Neural cell (in vitro differentiated cells): ENCODE measurements around the gene HDGFL2.

Source experiments
- EP300 ChIP-seq: fragments of 450-650 bp; conservative IDR thresholded peaks from 2 replicates; pipeline ENCODE4 v1.6.1; 2014; ENCODE audit warnings: antibody characterized with exemption, mild to moderate bottlenecking, moderate library complexity; ENCODE audit not compliant: poor library complexity, severe bottlenecking
- EZH2 ChIP-seq: fragments of 200-600, 300-800 bp; shearing (Covaris generic), sonication (generic); IDR thresholded peaks from 2 replicates; pipeline ENCODE4 v1.6.1; 2014; ENCODE audit warnings: antibody characterized with exemption, low read length, borderline replicate concordance, mild to moderate bottlenecking; ENCODE audit not compliant: insufficient read depth, poor library complexity, severe bottlenecking
- SMC3 ChIP-seq: fragments of 450-650 bp; conservative IDR thresholded peaks from 2 replicates; pipeline ENCODE4 v1.6.1; 2014; ENCODE audit warnings: antibody characterized with exemption, mild to moderate bottlenecking, moderate library complexity; ENCODE audit not compliant: poor library complexity
- TF ChIP-seq, protein P1 (sequence below): fragments of 450-650 bp; IDR thresholded peaks from 2 replicates; pipeline ENCODE4 v1.5.1; 2014; ENCODE audit warnings: antibody characterized with exemption, mild to moderate bottlenecking, moderate library complexity; ENCODE audit not compliant: poor library complexity, severe bottlenecking

DNA sequence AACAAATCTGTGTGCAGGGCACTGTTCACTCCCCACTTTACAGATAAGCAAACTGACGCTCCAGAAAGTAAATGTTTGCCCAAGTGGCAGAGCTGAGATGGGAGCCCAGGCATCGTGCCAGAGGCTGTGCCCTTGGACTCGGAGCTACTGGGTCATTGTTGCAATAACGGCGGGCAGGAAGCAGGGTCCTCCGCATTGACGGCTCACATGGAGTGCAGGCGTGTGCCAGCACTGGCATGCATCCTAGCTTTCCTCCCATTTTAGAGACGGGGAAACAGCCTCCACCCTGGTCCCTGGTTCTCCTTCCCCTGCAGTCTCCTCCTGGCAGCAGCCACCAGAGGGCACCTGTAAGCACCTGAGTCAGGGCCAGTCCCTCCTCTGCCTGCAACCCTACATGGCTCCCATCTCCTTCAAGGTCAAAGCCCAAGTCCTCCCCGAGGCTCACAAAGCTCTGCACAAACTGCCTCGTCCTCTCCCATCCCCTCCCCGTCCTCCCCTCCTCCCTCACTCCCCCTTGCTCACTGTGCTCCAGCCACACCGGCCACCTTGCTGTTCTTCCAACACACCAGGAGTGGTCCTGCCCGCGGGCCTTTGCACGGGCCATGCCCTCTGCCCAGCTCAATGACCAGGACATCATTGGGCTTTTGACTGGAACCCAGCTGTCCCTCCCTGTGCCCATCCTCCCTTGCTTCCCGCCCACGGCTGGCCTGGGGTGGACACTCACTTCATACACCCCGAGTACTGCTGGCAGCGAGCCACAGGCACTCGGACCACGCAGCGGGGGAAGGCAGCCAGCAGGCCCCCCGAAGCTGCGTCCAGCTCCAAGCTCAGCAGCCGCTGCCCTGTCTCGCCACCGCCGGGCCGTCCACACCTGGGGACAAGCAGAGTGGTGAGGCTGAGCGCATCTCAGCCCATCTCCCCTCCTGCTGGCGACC, 75.5 kb downstream of the HDGFL2 start:
- TF ChIP-seq, protein P1, sequence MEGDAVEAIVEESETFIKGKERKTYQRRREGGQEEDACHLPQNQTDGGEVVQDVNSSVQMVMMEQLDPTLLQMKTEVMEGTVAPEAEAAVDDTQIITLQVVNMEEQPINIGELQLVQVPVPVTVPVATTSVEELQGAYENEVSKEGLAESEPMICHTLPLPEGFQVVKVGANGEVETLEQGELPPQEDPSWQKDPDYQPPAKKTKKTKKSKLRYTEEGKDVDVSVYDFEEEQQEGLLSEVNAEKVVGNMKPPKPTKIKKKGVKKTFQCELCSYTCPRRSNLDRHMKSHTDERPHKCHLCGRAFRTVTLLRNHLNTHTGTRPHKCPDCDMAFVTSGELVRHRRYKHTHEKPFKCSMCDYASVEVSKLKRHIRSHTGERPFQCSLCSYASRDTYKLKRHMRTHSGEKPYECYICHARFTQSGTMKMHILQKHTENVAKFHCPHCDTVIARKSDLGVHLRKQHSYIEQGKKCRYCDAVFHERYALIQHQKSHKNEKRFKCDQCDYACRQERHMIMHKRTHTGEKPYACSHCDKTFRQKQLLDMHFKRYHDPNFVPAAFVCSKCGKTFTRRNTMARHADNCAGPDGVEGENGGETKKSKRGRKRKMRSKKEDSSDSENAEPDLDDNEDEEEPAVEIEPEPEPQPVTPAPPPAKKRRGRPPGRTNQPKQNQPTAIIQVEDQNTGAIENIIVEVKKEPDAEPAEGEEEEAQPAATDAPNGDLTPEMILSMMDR = peak; percentile 19
- TF ChIP-seq EP300 (no peak), EZH2 (no peak), SMC3 (no peak)
